GM19328 (cell line): ENCODE measurements around the gene RXRA.

ENCODE experiments used
- ATAC-seq: cut with Tn5 transposase; IDR thresholded peaks from one replicate; pipeline ENCODE4 v1.9.1; 2021; ENCODE audit warnings: mild to moderate bottlenecking, moderate library complexity; ENCODE audit not compliant: unreplicated experiment

RXRA gene

GRCh38 chr9:134380542-134381271 is 54.5 kb downstream of the RXRA start:
- ATAC-seq = no peak

- no peak for ATAC-seq
Measured at GRCh38 chr9:134381272-134381661, 55.0 kb downstream of the RXRA start.

GRCh38 chr9:134381671-134382516 is 55.6 kb downstream of the RXRA start:
- no peak for ATAC-seq

GRCh38 chr9:134382733-134383132 is 56.5 kb downstream of the RXRA start:
- no peak for ATAC-seq

GRCh38 chr9:134383148-134383547 is 56.9 kb downstream of the RXRA start:
- no peak for ATAC-seq

GRCh38 chr9:134384811-134385479 is 58.7 kb downstream of the RXRA start:
- ATAC-seq = no peak

- ATAC-seq = no peak
Measured at GRCh38 chr9:134385915-134386314, 59.7 kb downstream of the RXRA start.

- ATAC-seq = no peak
Measured at GRCh38 chr9:134386951-134387831, 60.9 kb downstream of the RXRA start.

GRCh38 chr9:134388289-134388808 is 62.1 kb downstream of the RXRA start:
- ATAC-seq = no peak

- ATAC-seq = no peak
Measured at GRCh38 chr9:134388976-134389375, 62.7 kb downstream of the RXRA start.

- no peak for ATAC-seq
Measured at GRCh38 chr9:134389642-134390041, 63.4 kb downstream of the RXRA start.

- ATAC-seq = no peak
Measured at GRCh38 chr9:134390537-134390936, 64.3 kb downstream of the RXRA start.

GRCh38 chr9:134390947-134391318 is 64.7 kb downstream of the RXRA start:
- no peak for ATAC-seq

GRCh38 chr9:134391319-134392231 is 65.3 kb downstream of the RXRA start:
- ATAC-seq = no peak

- no peak for ATAC-seq
Measured at GRCh38 chr9:134392900-134393299, 66.6 kb downstream of the RXRA start.

- ATAC-seq = no peak
Measured at GRCh38 chr9:134393582-134394280, 67.5 kb downstream of the RXRA start.

- ATAC-seq = no peak
Measured at GRCh38 chr9:134395002-134395517, 68.8 kb downstream of the RXRA start.

GRCh38 chr9:134395737-134396257 is 69.5 kb downstream of the RXRA start:
- ATAC-seq = no peak
